Smooth muscle cell of the brain vasculature (primary cell): Measurements from ENCODE around the gene TMEM269.
"Not testable (repeated sequence)": the region's sequence is repeated elsewhere in the genome, so short reads cannot be mapped to it uniquely, and the experiment has no call there.

Experiments used
- DNase-seq: peaks from one replicate; pipeline ENCODE4 v3.0.0-alpha.2; 2012; ENCODE audit warnings: low read depth, low spot score

Gene TMEM269

GRCh38 chr1:42748021-42748420 lies 36.8 kb upstream of the TMEM269 start:
- no peak for DNase-seq

- DNase-seq = no peak
These were observed 36.1 kb upstream of the TMEM269 start for GRCh38 chr1:42748461-42749410.

- no peak for DNase-seq
These were observed 34.8 kb upstream of the TMEM269 start for GRCh38 chr1:42750041-42750440.

GRCh38 chr1:42751511-42752070 lies 33.2 kb upstream of the TMEM269 start:
- DNase-seq = not testable (repeated sequence)

GRCh38 chr1:42752284-42752683 lies 32.5 kb upstream of the TMEM269 start:
- no peak for DNase-seq

GRCh38 chr1:42753070-42753469 lies 31.7 kb upstream of the TMEM269 start:
- DNase-seq = no peak

- peak; percentile 47 for DNase-seq
These were observed 27.6 kb upstream of the TMEM269 start for GRCh38 chr1:42756956-42757891.

GRCh38 chr1:42757892-42758275 lies 26.9 kb upstream of the TMEM269 start:
- DNase-seq = no peak

- no peak for DNase-seq
These were observed 26.1 kb upstream of the TMEM269 start for GRCh38 chr1:42758641-42759040.

- no peak for DNase-seq
These were observed 25.7 kb upstream of the TMEM269 start for GRCh38 chr1:42759114-42759513.

GRCh38 chr1:42761567-42761966 lies 23.2 kb upstream of the TMEM269 start:
- no peak for DNase-seq

GRCh38 chr1:42762269-42762668 lies 22.5 kb upstream of the TMEM269 start:
- DNase-seq = no peak

- no peak for DNase-seq
These were observed 19.5 kb upstream of the TMEM269 start for GRCh38 chr1:42765269-42765668.

- DNase-seq = no peak
These were observed 18.7 kb upstream of the TMEM269 start for GRCh38 chr1:42765832-42766740.

GRCh38 chr1:42766741-42767509 lies 17.9 kb upstream of the TMEM269 start, which contains the start of the genes C1orf50 and P3H1:
C1orf50 (plus strand) TSS chr1:42767249; CDS start chr1:42767312, 63 bp downstream.
P3H1 (minus strand) TSS chr1:42767028; CDS start chr1:42766971, 57 bp downstream.
- DNase-seq = peak; percentile 99

- DNase-seq = no peak
These were observed 17.2 kb upstream of the TMEM269 start for GRCh38 chr1:42767510-42768000.

GRCh38 chr1:42768172-42768571 lies 16.6 kb upstream of the TMEM269 start:
- no peak for DNase-seq

GRCh38 chr1:42769811-42770210 lies 15.0 kb upstream of the TMEM269 start:
- DNase-seq = no peak

- DNase-seq = no peak
These were observed 11.4 kb upstream of the TMEM269 start for GRCh38 chr1:42773420-42773819.
